ENCODE measurements around the gene ARL5C. TPM values are rescaled to one million over a fixed set of nuclear protein-coding genes. Genes with fewer than 3 reads are reported as not detected.

The ARL5C gene
- total RNA-seq, 2 experiments from 2014 or later, result 0.16 to 0.65 TPM

DNA sequence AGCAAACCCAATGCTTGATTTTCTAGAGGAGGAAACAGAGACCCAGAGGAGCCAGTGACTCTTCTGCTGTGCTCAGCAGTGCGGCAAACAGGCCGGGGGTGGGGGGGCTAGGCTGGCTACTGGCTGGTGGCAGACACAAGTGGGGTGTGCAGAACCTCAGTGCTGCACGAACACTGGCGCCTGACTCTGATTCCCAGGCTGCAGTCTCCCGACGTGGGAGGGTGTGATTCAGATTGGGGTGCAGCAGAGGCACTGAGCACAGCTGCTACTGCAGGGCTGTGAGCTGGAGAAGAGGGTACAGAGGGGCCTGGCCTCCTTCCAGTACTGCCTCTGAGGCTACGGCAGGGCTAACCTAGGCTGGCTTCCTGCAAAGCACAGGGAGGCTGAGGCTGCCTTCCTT, 42.2 kb upstream of the ARL5C start:
- peak overlapping the region; percentile 82 for H3K4me2 ChIP-seq (ENCODE audit: low read length)
- intact Hi-C loops (cut with micrococcal nuclease; ENCODE audit: unreplicated experiment), result loop anchor here (5.0 kb wide), 1 partner anchor 339 kb away; no protein-coding TSS in a partner anchor
- H2AFZ ChIP-seq (ENCODE audit: low read length), result peak overlapping the region; percentile 72; the same call in 1 of the 2 replicates
- H3K4me1 ChIP-seq (ENCODE audit: insufficient read depth, low read length, poor library complexity, severe bottlenecking), result peaks cover 64% of the 10 kb centered on the region
- peak overlapping the region; percentile 51 for H3K4me3 ChIP-seq (ENCODE audit: low read depth, low read length, poor library complexity, severe bottlenecking)
- peak; percentile 78 for DNase-seq (ENCODE audit: low spot score)
- BruUV-seq (replicated peaks), result no TSS peak
- no peaks in the 10 kb centered on the region for H3K9me2 ChIP-seq (ENCODE audit: insufficient read depth, low read length)
- H3K9me3 ChIP-seq (ENCODE audit: low read length), result no peaks in the 10 kb centered on the region
- ChIA-PET CTCF (ENCODE audit: unreplicated experiment) (interaction anchor here (0.9 to 5.3 kb wide), 5 partner anchors 23 to 44 kb away, joined by 3 to 45 read pairs (median 23); no protein-coding TSS in a partner anchor), POLR2A (interaction anchor here (0.6 to 4.2 kb wide), 4 partner anchors 23 to 225 kb away, joined by 3 to 23 read pairs (median 18); no protein-coding TSS in a partner anchor)
- no peaks in the 10 kb centered on the region for H3K79me2 ChIP-seq (ENCODE audit: insufficient read depth, low read depth, low read length)
- H3K27ac ChIP-seq (ENCODE audit: low read depth, low read length, poor library complexity, severe bottlenecking), result peak overlapping the region; percentile 93
- TF ChIP-seq EZH2phosphoT487 (IDR thresholded peaks at IDR 0.05; ENCODE audit: borderline replicate concordance, low read depth, low read length), result no peak
- TF ChIP-seq, protein P1, sequence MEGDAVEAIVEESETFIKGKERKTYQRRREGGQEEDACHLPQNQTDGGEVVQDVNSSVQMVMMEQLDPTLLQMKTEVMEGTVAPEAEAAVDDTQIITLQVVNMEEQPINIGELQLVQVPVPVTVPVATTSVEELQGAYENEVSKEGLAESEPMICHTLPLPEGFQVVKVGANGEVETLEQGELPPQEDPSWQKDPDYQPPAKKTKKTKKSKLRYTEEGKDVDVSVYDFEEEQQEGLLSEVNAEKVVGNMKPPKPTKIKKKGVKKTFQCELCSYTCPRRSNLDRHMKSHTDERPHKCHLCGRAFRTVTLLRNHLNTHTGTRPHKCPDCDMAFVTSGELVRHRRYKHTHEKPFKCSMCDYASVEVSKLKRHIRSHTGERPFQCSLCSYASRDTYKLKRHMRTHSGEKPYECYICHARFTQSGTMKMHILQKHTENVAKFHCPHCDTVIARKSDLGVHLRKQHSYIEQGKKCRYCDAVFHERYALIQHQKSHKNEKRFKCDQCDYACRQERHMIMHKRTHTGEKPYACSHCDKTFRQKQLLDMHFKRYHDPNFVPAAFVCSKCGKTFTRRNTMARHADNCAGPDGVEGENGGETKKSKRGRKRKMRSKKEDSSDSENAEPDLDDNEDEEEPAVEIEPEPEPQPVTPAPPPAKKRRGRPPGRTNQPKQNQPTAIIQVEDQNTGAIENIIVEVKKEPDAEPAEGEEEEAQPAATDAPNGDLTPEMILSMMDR (conservative IDR thresholded peaks at IDR 0.05; ENCODE audit: low read length), result no peak
- 0 out of 2 replicates have a peak, but pooled peaks cover 4% of the 10 kb centered on the region for H4K20me1 ChIP-seq (ENCODE audit: insufficient read depth, low read length)
- H3K36me3 ChIP-seq (ENCODE audit: insufficient read depth, low read length), result peaks cover 26% of the 10 kb centered on the region

DNA sequence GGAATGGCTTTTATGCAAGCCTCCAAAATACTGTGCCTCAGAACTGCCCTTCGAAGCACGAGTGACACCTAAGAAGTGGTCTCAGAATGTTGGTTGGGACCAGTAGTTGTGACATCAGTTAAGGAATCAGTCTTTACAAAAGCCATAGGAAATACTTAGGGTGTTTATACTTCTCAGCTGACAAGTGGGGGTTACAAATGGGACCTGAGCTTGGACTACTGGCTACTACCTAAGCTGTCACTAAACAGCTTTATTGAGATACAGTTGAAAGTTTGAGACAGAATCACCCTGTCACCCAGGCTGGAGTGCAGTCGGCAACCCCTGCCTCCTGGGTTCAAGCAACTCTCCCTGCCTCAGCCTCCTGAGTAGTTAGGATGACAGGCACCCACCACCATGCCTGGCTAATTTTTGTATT, 39.2 kb upstream of the ARL5C start:
- H3K9me2 ChIP-seq (ENCODE audit: insufficient read depth, low read length), result no peaks in the 10 kb centered on the region
- no peak overlapping the region for H3K4me3 ChIP-seq (ENCODE audit: low read depth, low read length, poor library complexity, severe bottlenecking)
- peaks cover 68% of the 10 kb centered on the region for H3K4me1 ChIP-seq (ENCODE audit: insufficient read depth, low read length, poor library complexity, severe bottlenecking)
- TF ChIP-seq EZH2phosphoT487 (IDR thresholded peaks at IDR 0.05; ENCODE audit: borderline replicate concordance, low read depth, low read length), result no peak
- TF ChIP-seq, protein P1 (conservative IDR thresholded peaks at IDR 0.05; ENCODE audit: low read length), result no peak
- no peaks in the 10 kb centered on the region for H3K9me3 ChIP-seq (ENCODE audit: low read length)
- DNase-seq (ENCODE audit: low spot score), result no peak
- peaks cover 29% of the 10 kb centered on the region for H3K79me2 ChIP-seq (ENCODE audit: insufficient read depth, low read depth, low read length)
- peaks cover 24% of the 10 kb centered on the region for H4K20me1 ChIP-seq (ENCODE audit: insufficient read depth, low read length)
- peaks cover 56% of the 10 kb centered on the region for H3K36me3 ChIP-seq (ENCODE audit: insufficient read depth, low read length)
- CTCF ChIA-PET (ENCODE audit: unreplicated experiment), result interaction anchor here (0.7 to 5.3 kb wide), 2 partner anchors 33 to 52 kb away, joined by 3 to 45 read pairs; no protein-coding TSS in a partner anchor
- H3K27ac ChIP-seq (ENCODE audit: low read depth, low read length, poor library complexity, severe bottlenecking), result peak overlapping the region; percentile 32
- no TSS peak for BruUV-seq (replicated peaks)
- intact Hi-C loops (cut with micrococcal nuclease; ENCODE audit: unreplicated experiment), result loop anchor here (5.0 kb wide), 1 partner anchor 342 kb away; no protein-coding TSS in a partner anchor
- no peak overlapping the region for H2AFZ ChIP-seq (ENCODE audit: low read length)
- POLR2A ChIA-PET, result interaction anchor here (0.7 kb wide), 1 partner anchor 221 kb away, joined by 5 read pairs; no protein-coding TSS in a partner anchor
- no peak overlapping the region for H3K4me2 ChIP-seq (ENCODE audit: low read length)

DNA sequence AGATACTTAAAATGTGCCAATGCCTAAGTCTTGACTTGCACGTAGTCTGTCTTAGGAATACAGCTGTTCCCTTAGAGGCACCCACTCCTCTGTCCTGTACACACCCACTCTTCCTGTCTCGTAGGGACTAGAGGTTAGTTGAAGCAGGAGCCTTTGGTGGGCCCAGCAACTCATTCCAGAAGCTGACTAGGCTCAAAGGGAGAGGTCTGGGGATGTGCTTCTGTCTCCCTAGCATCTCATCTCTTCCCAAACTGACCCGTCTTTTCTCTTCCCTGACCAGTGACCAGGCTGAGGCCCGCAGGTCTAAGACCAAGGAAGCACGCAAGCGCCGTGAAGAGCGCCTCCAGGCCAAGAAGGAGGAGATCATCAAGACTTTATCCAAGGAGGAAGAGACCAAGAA, 38.3 kb upstream of the ARL5C start:
- H3K9me2 ChIP-seq (ENCODE audit: insufficient read depth, low read length), result no peaks in the 10 kb centered on the region
- POLR2A ChIA-PET, result no interaction called here
- intact Hi-C loops (cut with micrococcal nuclease; ENCODE audit: unreplicated experiment), result no loop called here

More for the DNA sequence above, 38.3 kb upstream of the ARL5C start:
- no peak for DNase-seq (ENCODE audit: low spot score)
- Histone ChIP-seq H3K27ac (ENCODE audit: low read depth, low read length, poor library complexity, severe bottlenecking) (peak overlapping the region; percentile 32), H3K4me3 (ENCODE audit: low read depth, low read length, poor library complexity, severe bottlenecking) (no peak overlapping the region), H2AFZ (ENCODE audit: low read length) (no peak overlapping the region), H3K4me2 (ENCODE audit: low read length) (0 out of 2 replicates have a peak overlapping the region, but pooled peaks have one; percentile 22), H3K79me2 (ENCODE audit: insufficient read depth, low read depth, low read length) (peaks cover 31% of the 10 kb centered on the region), H3K4me1 (ENCODE audit: insufficient read depth, low read length, poor library complexity, severe bottlenecking) (peaks cover 63% of the 10 kb centered on the region), H3K36me3 (ENCODE audit: insufficient read depth, low read length) (peaks cover 56% of the 10 kb centered on the region), H3K9me3 (ENCODE audit: low read length) (no peaks in the 10 kb centered on the region), H4K20me1 (ENCODE audit: insufficient read depth, low read length) (peaks cover 24% of the 10 kb centered on the region)
- TSS peak; percentile 18 for BruUV-seq (replicated peaks)
- CTCF ChIA-PET (ENCODE audit: unreplicated experiment), result interaction anchor here (0.8 kb wide), 1 partner anchor 40 kb away, joined by 3 read pairs; no protein-coding TSS in a partner anchor
- no peak for TF ChIP-seq EZH2phosphoT487 (IDR thresholded peaks at IDR 0.05; ENCODE audit: borderline replicate concordance, low read depth, low read length)
- TF ChIP-seq, protein P1 (conservative IDR thresholded peaks at IDR 0.05; ENCODE audit: low read length), result no peak
